T-helper 2 cell treated with Interferon-gamma antibody and Interleukin-4, amounts not matched to agents 100 ng/mL and 5 ng/mL, for 36 hours (primary cell): ENCODE measurements around the gene JDP2. TPM values are rescaled to one million over a fixed set of nuclear protein-coding genes. Genes with fewer than 3 reads are reported as not detected.

Experiments
- intact Hi-C: fragments of 100-400 bp; cut with micrococcal nuclease; formaldehyde crosslinking; loops from one replicate; pipeline ENCODE4 v1.15.1; 2023
- total RNA-seq: library from RNA; stranded (reverse); gene quantifications from 2 replicates; pipeline ENCODE4 v1.2.3, GENCODE V29; 2022

JDP2 gene
- total RNA-seq, 1 donor from 2014 or later, result 0.75 TPM

GRCh38 chr14:75506930-75507329, 79.1 kb downstream of the JDP2 start:
- intact Hi-C loops, result no loop called here

GRCh38 chr14:75510547-75510946, 82.7 kb downstream of the JDP2 start:
- intact Hi-C loops, result no loop called here

- intact Hi-C loops, result no loop called here
These were observed 83.4 kb downstream of the JDP2 start for GRCh38 chr14:75511201-75511600.

- intact Hi-C loops, result loop anchor here (2.0 kb wide), 1 partner anchor 15 kb away; no protein-coding TSS in a partner anchor
These were observed 86.3 kb downstream of the JDP2 start for GRCh38 chr14:75513911-75514672.

GRCh38 chr14:75514673-75515628, 87.1 kb downstream of the JDP2 start:
- intact Hi-C loops, result loop anchor here (2.0 kb wide), 1 partner anchor 16 kb away; no protein-coding TSS in a partner anchor

GRCh38 chr14:75515629-75515996, 87.8 kb downstream of the JDP2 start:
- intact Hi-C loops, result loop anchor here (2.0 kb wide), 1 partner anchor 17 kb away; no protein-coding TSS in a partner anchor

GRCh38 chr14:75518625-75519024, 90.8 kb downstream of the JDP2 start:
- intact Hi-C loops, result loop anchor here (2.0 kb wide), 1 partner anchor 42 kb away; no protein-coding TSS in a partner anchor

GRCh38 chr14:75519394-75519793, 91.6 kb downstream of the JDP2 start:
- intact Hi-C loops, result loop anchor here (2.0 kb wide), 1 partner anchor 41 kb away; no protein-coding TSS in a partner anchor

GRCh38 chr14:75519826-75520728, 92.3 kb downstream of the JDP2 start:
- intact Hi-C loops, result loop anchor here (2.0 to 5.0 kb wide), 2 partner anchors 33 to 41 kb away; no protein-coding TSS in a partner anchor

- intact Hi-C loops, result loop anchor here (5.0 kb wide), 1 partner anchor 34 kb away; no protein-coding TSS in a partner anchor
These were observed 93.0 kb downstream of the JDP2 start for GRCh38 chr14:75520852-75521251.

GRCh38 chr14:75521415-75522199, 93.8 kb downstream of the JDP2 start:
- intact Hi-C loops, result loop anchor here (1.0 to 5.0 kb wide), 3 partner anchors 21 to 139 kb away; partner anchors contain the start of genes ERG28 and TTLL5

GRCh38 chr14:75522224-75522982, 94.6 kb downstream of the JDP2 start, which contains the start of gene BATF:
Gene BATF, plus strand, starts transcription at chr14:75522469. Its CDS starts 214 bp downstream, at chr14:75522683.
- intact Hi-C loops, result loop anchor here (1.0 to 5.0 kb wide), 3 partner anchors 20 to 138 kb away; partner anchors contain the start of genes ERG28 and TTLL5

- intact Hi-C loops, result loop anchor here (1.0 to 5.0 kb wide), 4 partner anchors 8 to 138 kb away; partner anchors contain the start of genes ERG28 and TTLL5
These were observed 95.1 kb downstream of the JDP2 start for GRCh38 chr14:75522983-75523318.

Other genes starting within 250 kb of the JDP2 start
- 3.6 and 4.3 TPM in 2 replicates for gene FOS, start 149.2 kb upstream of the JDP2 start, total RNA-seq
- 49.5 and 56.0 TPM in 2 replicates for gene BATF, start 94.4 kb downstream of the JDP2 start, total RNA-seq
- 0.91 and 1.1 TPM in 2 replicates for gene FLVCR2, start 150.6 kb downstream of the JDP2 start, total RNA-seq
- gene ERG28, start 232.9 kb downstream of the JDP2 start, total RNA-seq, result 15.6 and 18.5 TPM in 2 replicates
- 33.6 and 34.7 TPM in 2 replicates for gene TTLL5, start 233.2 kb downstream of the JDP2 start, total RNA-seq